A549 (cell line): ENCODE results near the gene MAN1C1. TPM values are rescaled to one million over a fixed set of nuclear protein-coding genes. Genes with fewer than 3 reads are reported as not detected.

Experiments used
- ATAC-seq, 2 experiments: fragments of 200-7000 bp in 1 of 2; fragments of >200 bp in 1 of 2; cut with Nextera tagmentation in 1 of 2; cut with Tn5 transposase in 1 of 2; 3 replicates each; pipeline versions ENCODE4 v1.8.0 to v1.9.1; 2018 to 2020; ENCODE audit warnings: mild to moderate bottlenecking in 1 of 2, moderate library complexity in 1 of 2
- CTCF ChIA-PET: fragments of 300-600 bp; sonication (Branson Sonifier 250); formaldehyde crosslinking; extraction: SDS; loops from one replicate; lab custom pipeline; 2021; ENCODE audit warnings: antibody characterized with exemption, inconsistent platforms; lab: Yijun Ruan, JAX
- POLR2A ChIA-PET: fragments of 350-600 bp; formaldehyde crosslinking; extraction: SDS; loops from one replicate; lab custom pipeline; 2021; ENCODE audit warnings: antibody characterized with exemption, inconsistent platforms; lab: Yijun Ruan, JAX
- DNase-seq, 2 experiments: peaks; one replicate each; pipeline versions ENCODE4 v3.0.0 to v3.0.0-alpha.2; 2011 to 2016; ENCODE audit warnings: low read depth in 1 of 2, low spot score in 1 of 2
- FAIRE-seq: peaks from 2 replicates; lab custom pipeline; 2011; peaks lifted over from hg19 to GRCh38; lab: Jason Lieb, UNC
- H3K27ac ChIP-seq, 2 experiments: fragments of >200 bp; sonication (Bioruptor Twin); formaldehyde crosslinking; 3 replicates each; pipeline ENCODE4 v1.5.1; 2016 to 2017
- H3K4me1 ChIP-seq: fragments of >200 bp; sonication (Bioruptor Twin); formaldehyde crosslinking; 3 replicates; pipeline ENCODE4 v1.6.1; 2016
- H3K4me2 ChIP-seq: fragments of >200 bp; sonication (Bioruptor Twin); formaldehyde crosslinking; 3 replicates; pipeline ENCODE4 v1.6.1; 2016
- H3K4me3 ChIP-seq: fragments of >200 bp; sonication (Bioruptor Twin); formaldehyde crosslinking; 3 replicates; pipeline ENCODE4 v1.5.1; 2016
- H3K9me3 ChIP-seq: fragments of >200 bp; sonication (Bioruptor Twin); formaldehyde crosslinking; 3 replicates; pipeline ENCODE4 v1.6.1; 2016
- ATOH8 ChIP-seq: fragments of 250-450 bp; sonication (Bioruptor Pico); IDR thresholded peaks from 2 replicates; pipeline ENCODE4 v1.5.0; 2020; ENCODE audit warnings: low read depth, mild to moderate bottlenecking, moderate library complexity
- BCL3 ChIP-seq: fragments of >200 bp; sonication (Bioruptor Twin); formaldehyde crosslinking; IDR thresholded peaks from 3 replicates; pipeline ENCODE4 v1.6.1; 2016
- CBX2 ChIP-seq: fragments of 200-600 bp; sonication (generic); IDR thresholded peaks from 2 replicates; pipeline ENCODE4 v1.6.1; 2016; ENCODE audit warnings: low read depth, mild to moderate bottlenecking, borderline replicate concordance
- CEBPB ChIP-seq, 2 experiments: fragments of >200 bp in 1 of 2; sonication (Bioruptor Twin) in 1 of 2; formaldehyde crosslinking in 1 of 2; IDR thresholded peaks; 2 replicates each; pipeline ENCODE4 v1.6.1; 2012 to 2016
- CHD2 ChIP-seq: fragments of 150-350 bp; IDR thresholded peaks from 2 replicates; pipeline ENCODE4 v1.6.1; 2014; ENCODE audit warnings: low read length; ENCODE audit not compliant: partially characterized antibody
- CHD4 ChIP-seq: fragments of 200-600 bp; sonication (generic); IDR thresholded peaks from 2 replicates; pipeline ENCODE4 v1.6.1; 2016; ENCODE audit warnings: antibody characterized with exemption, mild to moderate bottlenecking, borderline replicate concordance
- E2F6 ChIP-seq: IDR thresholded peaks from 2 replicates; pipeline ENCODE4 v1.6.1; 2012; ENCODE audit warnings: low read depth, borderline replicate concordance
- EHMT2 ChIP-seq: fragments of 200-600 bp; sonication (generic); IDR thresholded peaks from 2 replicates; pipeline ENCODE4 v1.6.1; 2016; ENCODE audit warnings: antibody characterized with exemption, low read depth, mild to moderate bottlenecking, moderate library complexity
- FOXS1 ChIP-seq: fragments of 250-450 bp; sonication (Bioruptor Pico); IDR thresholded peaks from 2 replicates; pipeline ENCODE4 v1.5.0; 2020; ENCODE audit warnings: mild to moderate bottlenecking, moderate library complexity
- HDAC2 ChIP-seq: fragments of 200-600 bp; sonication (generic); IDR thresholded peaks from 2 replicates; pipeline ENCODE4 v1.6.1; 2016
- HEYL ChIP-seq: fragments of 250-450 bp; sonication (Bioruptor Pico); IDR thresholded peaks from 2 replicates; pipeline ENCODE4 v1.8.0; 2021; ENCODE audit warnings: mild to moderate bottlenecking, moderate library complexity
- HOXB5 ChIP-seq: fragments of 250-450 bp; sonication (Bioruptor Pico); IDR thresholded peaks from 2 replicates; pipeline ENCODE4 v1.5.0; 2020; ENCODE audit warnings: mild to moderate bottlenecking, moderate library complexity
- JUN ChIP-seq, 2 experiments: fragments of >200 bp; sonication (Bioruptor Twin); formaldehyde crosslinking; IDR thresholded peaks; 2 replicates in 1 of 2; 3 replicates in 1 of 2; pipeline ENCODE4 v1.6.1; 2016 to 2017
- KDM5A ChIP-seq: fragments of 200-600 bp; sonication (generic); IDR thresholded peaks from 2 replicates; pipeline ENCODE4 v1.6.1; 2016; ENCODE audit warnings: antibody characterized with exemption, mild to moderate bottlenecking
- MAFK ChIP-seq: fragments of 450-650 bp; IDR thresholded peaks from 2 replicates; pipeline ENCODE4 v1.6.1; 2014; ENCODE audit not compliant: partially characterized antibody
- NPAS2 ChIP-seq: fragments of 250-450 bp; sonication (Bioruptor Pico); IDR thresholded peaks from 2 replicates; pipeline ENCODE4 v1.8.0; 2022; ENCODE audit warnings: mild to moderate bottlenecking, moderate library complexity, borderline replicate concordance
- NR3C1 ChIP-seq: fragments of >200 bp; sonication (Bioruptor Twin); formaldehyde crosslinking; IDR thresholded peaks from 3 replicates; pipeline ENCODE4 v1.6.1; 2017
- PHF8 ChIP-seq: fragments of 200-600 bp; sonication (generic); IDR thresholded peaks from 2 replicates; pipeline ENCODE4 v1.6.1; 2016; ENCODE audit warnings: low read depth, mild to moderate bottlenecking, antibody characterized with exemption, moderate library complexity, borderline replicate concordance
- RAD21 ChIP-seq, 2 experiments: fragments of >200 bp in 1 of 2; sonication (Bioruptor Twin) in 1 of 2; formaldehyde crosslinking in 1 of 2; IDR thresholded peaks in 1 of 2; conservative IDR thresholded peaks in 1 of 2; 2 replicates in 1 of 2; 3 replicates in 1 of 2; pipeline ENCODE4 v1.6.1; 2012 to 2018; ENCODE audit warnings: inconsistent platforms in 1 of 2
- REST ChIP-seq: fragments of 200-600 bp; sonication (generic); IDR thresholded peaks from 2 replicates; pipeline ENCODE4 v1.6.1; 2016; ENCODE audit warnings: antibody characterized with exemption, mild to moderate bottlenecking, moderate library complexity
- ZFP36 ChIP-seq: fragments of 450-650 bp; IDR thresholded peaks from 2 replicates; pipeline ENCODE4 v1.6.1; 2014; ENCODE audit warnings: borderline replicate concordance; ENCODE audit not compliant: partially characterized antibody
- WGBS: methylation state at CpG from one replicate; pipeline ENCODE4 v1.1.6; 2017; ENCODE audit errors: missing lambda C conversion rate; 5-methylcytosine and 5-hydroxymethylcytosine counted together
- polyA plus RNA-seq, 4 experiments: library from polyadenylated mRNA; depleted of rRNA in 3 of 4; stranded (reverse); fragments of >200 nt; fragmentation: RNase III in 1 of 4; extraction: RNeasy Plus Mini Kit Qiagen cat#74134 plus additional on column Dnase treatment in 1 of 4; gene quantifications; 2 replicates in 3 of 4; 3 replicates in 1 of 4; pipeline ENCODE4 v1.2.3, GENCODE V29; 2011 to 2017

Gene MAN1C1
- polyA plus RNA-seq, 2 of the 4 experiments (the other 2 are of a cell fraction), result 0.22 to 0.27 TPM

GRCh38 chr1:25727088-25727487, 110.5 kb downstream of the MAN1C1 start:
- no peak overlapping the region for H3K27ac ChIP-seq
- CTCF ChIA-PET, result interaction anchor here (1.0 kb wide), 1 partner anchor 70 kb away, joined by 4 read pairs; no protein-coding TSS in a partner anchor
- WGBS, result 89% methylated on average over 7 of the region's 8 CpGs
- POLR2A ChIA-PET, result no interaction called here
- no peak for DNase-seq
- H3K4me1 ChIP-seq, result 0 out of 3 replicates have a peak, but pooled peaks cover 4% of the 10 kb centered on the region
- H3K4me2 ChIP-seq, result no peak overlapping the region
- no peak for TF ChIP-seq FOXS1
- TF ChIP-seq CEBPB (IDR thresholded peaks at IDR 0.05), result no peak
- no peak for TF ChIP-seq BCL3
- TF ChIP-seq CBX2, result no peak
- no peak for TF ChIP-seq PHF8
- TF ChIP-seq ZFP36, result no peak
- no peak for TF ChIP-seq RAD21 (conservative IDR thresholded peaks at IDR 0.05 in 1 of 2, IDR thresholded peaks at IDR 0.05 in 1 of 2)
- TF ChIP-seq MAFK, result no peak
- no peak for TF ChIP-seq JUN (IDR thresholded peaks at IDR 0.05)
- TF ChIP-seq KDM5A, result no peak
- TF ChIP-seq EHMT2, result no peak
- no peak for TF ChIP-seq REST
- ATAC-seq, result no peak; a peak in 1 of 6 replicates
- H3K4me3 ChIP-seq, result no peak overlapping the region
- no peak for FAIRE-seq
- no peaks in the 10 kb centered on the region for H3K9me3 ChIP-seq

GRCh38 chr1:25727635-25728286, 111.2 kb downstream of the MAN1C1 start:
- Histone ChIP-seq H3K4me3 (no peak overlapping the region), H3K4me1 (0 out of 3 replicates have a peak, but pooled peaks cover 4% of the 10 kb centered on the region), H3K27ac (peak overlapping the region in 1 of 2 experiments; percentile 18; a peak in 2 of 6 replicates), H3K9me3 (no peaks in the 10 kb centered on the region), H3K4me2 (no peak overlapping the region)
- POLR2A ChIA-PET, result no interaction called here
- 44% methylated on average over 7 of the region's 12 CpGs for WGBS
- FAIRE-seq (no peak), ATAC-seq (peak; percentile 48 to 56; a peak in 4 of 6 replicates), DNase-seq (no peak)
- TF ChIP-seq ATOH8 (CRISPR knock-in tag), result no peak
- TF ChIP-seq E2F6, result no peak
- TF ChIP-seq CHD2, result no peak
- TF ChIP-seq HOXB5 (CRISPR knock-in tag), result no peak
- no peak for TF ChIP-seq HEYL
- TF ChIP-seq HDAC2, result no peak
- no peak for TF ChIP-seq CBX2
- no peak for TF ChIP-seq NR3C1
- TF ChIP-seq CHD4, result no peak
- TF ChIP-seq EHMT2, result no peak
- no peak for TF ChIP-seq NPAS2 (CRISPR knock-in tag)
- no peak for TF ChIP-seq KDM5A
- TF ChIP-seq PHF8, result no peak
- CTCF ChIA-PET, result interaction anchor here (1.0 kb wide), 1 partner anchor 69 kb away, joined by 4 read pairs; no protein-coding TSS in a partner anchor
